WTC11 (cell line): Measurements from ENCODE around the gene ADA. TPM values are rescaled to one million over a fixed set of nuclear protein-coding genes. Genes with fewer than 3 reads are reported as not detected.
A peak's percentile ranks its signal among the peaks of the same experiment; 100 is the strongest.

Experiments
- ATAC-seq: fragments of 200-7000 bp; cut with Tn5 transposase; 2 replicates; pipeline ENCODE4 v1.10.0; 2021; ENCODE audit warnings: mild to moderate bottlenecking, moderate library complexity
- CTCF ChIA-PET: fragments of 300-600 bp; sonication (Branson Sonifier 250); formaldehyde crosslinking; loops from one replicate; lab custom pipeline; 2021; ENCODE audit warnings: antibody characterized with exemption; lab: Charles Lee
- POLR2A ChIA-PET: fragments of 350-600 bp; sonication (Branson Sonifier 250); formaldehyde crosslinking; loops from one replicate; lab custom pipeline; 2021; ENCODE audit warnings: antibody characterized with exemption; lab: Charles Lee
- DNase-seq: peaks from one replicate; pipeline ENCODE4 v3.0.0; 2021; ENCODE audit warnings: low spot score
- H3K27ac Mint-ChIP-seq: 2 replicates; pipeline ENCODE4 v1.8.0; 2021; ENCODE audit warnings: mixed read lengths
- H3K27me3 Mint-ChIP-seq: 2 replicates; pipeline ENCODE4 v1.8.0; 2021; ENCODE audit warnings: low read depth, mild to moderate bottlenecking, moderate library complexity, mixed read lengths
- H3K36me3 Mint-ChIP-seq: 2 replicates; pipeline ENCODE4 v1.8.0; 2021; ENCODE audit warnings: mixed read lengths
- H3K4me1 Mint-ChIP-seq: 2 replicates; pipeline ENCODE4 v1.8.0; 2022; ENCODE audit warnings: mixed read lengths
- H3K4me3 Mint-ChIP-seq: 2 replicates; pipeline ENCODE4 v1.8.0; 2021; ENCODE audit warnings: mild to moderate bottlenecking, moderate library complexity, mixed read lengths
- H3K9me3 Mint-ChIP-seq: 2 replicates; pipeline ENCODE4 v1.8.0; 2021; ENCODE audit warnings: mixed read lengths
- ATF1 ChIP-seq: sonication (generic); formaldehyde crosslinking; IDR thresholded peaks from 2 replicates; pipeline ENCODE4 v1.8.1; 2023; ENCODE audit warnings: mild to moderate bottlenecking, moderate library complexity, missing genetic modification reagents
- ATF2 ChIP-seq: sonication (generic); formaldehyde crosslinking; IDR thresholded peaks from 2 replicates; pipeline ENCODE4 v1.8.1; 2022; ENCODE audit warnings: low read depth, missing genetic modification reagents, borderline replicate concordance
- CBFB ChIP-seq: sonication (generic); formaldehyde crosslinking; IDR thresholded peaks from 2 replicates; pipeline ENCODE4 v1.8.1; 2022; ENCODE audit warnings: mild to moderate bottlenecking, low read depth, missing genetic modification reagents
- CREB1 ChIP-seq: sonication (generic); formaldehyde crosslinking; IDR thresholded peaks from 2 replicates; pipeline ENCODE4 v1.8.0; 2023; ENCODE audit warnings: mild to moderate bottlenecking, missing genetic modification reagents
- JUN ChIP-seq: sonication (generic); formaldehyde crosslinking; IDR thresholded peaks from 2 replicates; pipeline ENCODE4 v1.8.0; 2023; ENCODE audit warnings: mild to moderate bottlenecking, missing genetic modification reagents
- KAT7 ChIP-seq: sonication (generic); formaldehyde crosslinking; IDR thresholded peaks from 2 replicates; pipeline ENCODE4 v1.8.1; 2023; ENCODE audit warnings: missing genetic modification reagents, mild to moderate bottlenecking, borderline replicate concordance
- NR2C2 ChIP-seq: sonication (generic); formaldehyde crosslinking; IDR thresholded peaks from 2 replicates; pipeline ENCODE4 v1.8.0; 2022; ENCODE audit warnings: mild to moderate bottlenecking, missing genetic modification reagents
- PRDM15 ChIP-seq: sonication (generic); formaldehyde crosslinking; IDR thresholded peaks from 2 replicates; pipeline ENCODE4 v1.8.0; 2022; ENCODE audit warnings: missing genetic modification reagents
- RELA ChIP-seq: sonication (generic); formaldehyde crosslinking; IDR thresholded peaks from 2 replicates; pipeline ENCODE4 v1.8.1; 2022; ENCODE audit warnings: missing genetic modification reagents, mild to moderate bottlenecking, borderline replicate concordance
- SMAD3 ChIP-seq: sonication (generic); formaldehyde crosslinking; IDR thresholded peaks from 2 replicates; pipeline ENCODE4 v1.8.0; 2022; ENCODE audit warnings: missing genetic modification reagents, mild to moderate bottlenecking, borderline replicate concordance
- TCF7 ChIP-seq: sonication (generic); formaldehyde crosslinking; IDR thresholded peaks from 2 replicates; pipeline ENCODE4 v1.8.0; 2022; ENCODE audit warnings: mild to moderate bottlenecking, low read depth, missing genetic modification reagents, moderate library complexity
- TEAD1 ChIP-seq: sonication (generic); formaldehyde crosslinking; IDR thresholded peaks from 2 replicates; pipeline ENCODE4 v1.8.0; 2022; ENCODE audit warnings: mild to moderate bottlenecking, missing genetic modification reagents
- TEAD4 ChIP-seq: sonication (generic); formaldehyde crosslinking; IDR thresholded peaks from 2 replicates; pipeline ENCODE4 v1.8.0; 2022; ENCODE audit warnings: mild to moderate bottlenecking, missing genetic modification reagents
- USF2 ChIP-seq: sonication (generic); formaldehyde crosslinking; IDR thresholded peaks from 2 replicates; pipeline ENCODE4 v1.8.1; 2023; ENCODE audit warnings: mild to moderate bottlenecking, missing genetic modification reagents, moderate library complexity
- ZBTB21 ChIP-seq: sonication (generic); formaldehyde crosslinking; IDR thresholded peaks from 2 replicates; pipeline ENCODE4 v1.8.1; 2023; ENCODE audit warnings: mild to moderate bottlenecking, missing genetic modification reagents, borderline replicate concordance
- ZMAT4 ChIP-seq: fragments of 250-450 bp; sonication (Bioruptor Pico); IDR thresholded peaks from 2 replicates; pipeline ENCODE4 v1.9.0; 2021; ENCODE audit warnings: mild to moderate bottlenecking
- ZNF281 ChIP-seq: sonication (generic); formaldehyde crosslinking; IDR thresholded peaks from 2 replicates; pipeline ENCODE4 v1.8.0; 2023; ENCODE audit warnings: mild to moderate bottlenecking, missing genetic modification reagents
- total RNA-seq: library from RNA; stranded (reverse); gene quantifications from 3 replicates; pipeline ENCODE4 v1.2.3, GENCODE V29; 2021

The ADA gene
- total RNA-seq, 1 experiment from 2014 or later, result 19.7 TPM

GRCh38 chr20:44609516-44610312, 41.8 kb downstream of the ADA start (continued):
- 0 out of 2 replicates have a peak, but pooled peaks have one; percentile 13 for TF ChIP-seq PRDM15 (CRISPR knock-in tag)

- peaks cover 7% of the 10 kb centered on the region; the same call in 1 of the 2 replicates for H3K9me3 Mint-ChIP-seq
- peaks cover 3% of the 10 kb centered on the region for H3K27me3 Mint-ChIP-seq
- H3K36me3 Mint-ChIP-seq, result peaks cover 5% of the 10 kb centered on the region
- no peak for TF ChIP-seq JUN (CRISPR knock-in tag)
- TF ChIP-seq ZNF281, result no peak
- TF ChIP-seq SMAD3, result no peak
- no peak for TF ChIP-seq ATF1 (CRISPR knock-in tag)
- TF ChIP-seq ATF2 (CRISPR knock-in tag), result no peak
- TF ChIP-seq ZMAT4 (CRISPR knock-in tag), result no peak
- no peak for TF ChIP-seq KAT7 (CRISPR knock-in tag)
- 0 out of 2 replicates have a peak overlapping the region, but pooled peaks have one; percentile 81 for H3K27ac Mint-ChIP-seq
- H3K4me3 Mint-ChIP-seq, result no peak overlapping the region
- ChIA-PET POLR2A (no interaction called here), CTCF (interaction anchor here (1.0 to 3.1 kb wide), 7 partner anchors 11 to 219 kb away, joined by 3 to 28 read pairs (median 7); partner anchors contain the start of gene ADA)
- ATAC-seq (no peak), DNase-seq (no peak)
- H3K4me1 Mint-ChIP-seq, result peaks cover 11% of the 10 kb centered on the region
These were observed 42.4 kb downstream of the ADA start for GRCh38 chr20:44609006-44609515.

GRCh38 chr20:44606725-44607441, 44.6 kb downstream of the ADA start:
- ChIA-PET POLR2A (no interaction called here), CTCF (interaction anchor here (1.1 kb wide), 1 partner anchor 76 kb away, joined by 3 read pairs; no protein-coding TSS in a partner anchor)
- no peak overlapping the region for H3K27ac Mint-ChIP-seq
- no peak overlapping the region for H3K4me3 Mint-ChIP-seq
- H3K27me3 Mint-ChIP-seq, result no peaks in the 10 kb centered on the region
- no peaks in the 10 kb centered on the region; the same call in 1 of the 2 replicates for H3K36me3 Mint-ChIP-seq
- peaks cover 7% of the 10 kb centered on the region; the same call in 1 of the 2 replicates for H3K9me3 Mint-ChIP-seq
- peaks cover 12% of the 10 kb centered on the region for H3K4me1 Mint-ChIP-seq
- no peak for DNase-seq
- TF ChIP-seq CREB1 (CRISPR knock-in tag), result no peak
- TF ChIP-seq CBFB (CRISPR knock-in tag), result no peak
- TF ChIP-seq TEAD1 (CRISPR knock-in tag), result no peak
- TF ChIP-seq TCF7 (CRISPR knock-in tag), result no peak
- TF ChIP-seq NR2C2, result no peak
- TF ChIP-seq ZBTB21 (CRISPR knock-in tag), result no peak
- TF ChIP-seq USF2, result no peak
- no peak for TF ChIP-seq RELA (CRISPR knock-in tag)
- no peak for TF ChIP-seq TEAD4 (CRISPR knock-in tag)
- ATAC-seq, result no peak
